NCI-H1694 (cell line): Measurements from ENCODE around the gene GPR39.
A peak's percentile ranks its signal among the peaks of the same experiment; 100 is the strongest.

Source experiments
- DNase-seq: peaks from one replicate; lab custom pipeline; 2025; lab: John Stamatoyannopoulos, UW

GPR39 gene

GRCh38 chr2:132443106-132443505 lies 26.5 kb downstream of the GPR39 start:
- DNase-seq = no peak

GRCh38 chr2:132446444-132446843 lies 29.8 kb downstream of the GPR39 start:
- no peak for DNase-seq

GRCh38 chr2:132448331-132448730 lies 31.7 kb downstream of the GPR39 start:
- DNase-seq = no peak

GRCh38 chr2:132448771-132449170 lies 32.2 kb downstream of the GPR39 start:
- peak; percentile 30 for DNase-seq

- no peak for DNase-seq
Observed at GRCh38 chr2:132449868-132450267, 33.3 kb downstream of the GPR39 start.

DNA sequence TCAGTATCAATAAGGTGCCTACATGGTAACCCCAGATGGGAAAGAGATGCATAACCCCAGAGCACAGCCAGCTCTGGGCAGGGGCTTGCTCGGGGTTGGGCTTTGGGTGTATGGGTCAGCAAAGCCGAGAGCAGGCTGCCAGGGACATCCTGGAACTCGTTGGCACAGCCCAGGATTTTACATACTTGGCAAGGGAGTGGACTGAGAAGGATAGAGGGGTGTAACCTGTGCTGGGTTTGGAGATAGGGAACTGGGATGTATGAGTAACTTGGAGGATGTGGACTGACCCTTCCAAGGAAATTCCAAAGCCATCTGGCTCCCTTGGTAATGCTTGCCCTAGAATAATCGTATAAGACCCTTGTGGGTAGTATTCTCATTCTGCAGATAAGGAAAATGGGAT lies 44.2 kb downstream of the GPR39 start:
- DNase-seq = no peak

- DNase-seq = no peak
Observed at GRCh38 chr2:132462236-132462635, 45.6 kb downstream of the GPR39 start.

- no peak for DNase-seq
Observed at GRCh38 chr2:132463719-132464118, 47.1 kb downstream of the GPR39 start.

DNA sequence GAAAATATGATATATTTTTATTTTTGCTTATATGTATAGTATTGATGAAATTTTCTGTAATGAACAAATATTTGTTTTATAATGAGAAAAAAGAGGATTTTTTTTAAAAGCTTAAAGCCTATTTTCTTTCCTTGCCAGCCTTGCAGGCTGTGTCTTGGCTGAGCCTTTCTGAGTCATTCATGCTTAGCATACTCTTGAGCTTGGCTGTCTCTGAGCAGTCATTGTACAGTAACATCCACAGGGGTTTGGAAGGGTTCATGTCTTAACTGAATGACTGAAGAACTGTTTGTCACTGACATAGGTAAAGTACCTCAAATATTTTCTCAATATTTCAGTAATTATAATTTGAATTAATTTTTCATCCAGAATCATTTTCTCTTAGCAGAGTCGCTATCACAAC lies 49.3 kb downstream of the GPR39 start:
- no peak for DNase-seq

DNA sequence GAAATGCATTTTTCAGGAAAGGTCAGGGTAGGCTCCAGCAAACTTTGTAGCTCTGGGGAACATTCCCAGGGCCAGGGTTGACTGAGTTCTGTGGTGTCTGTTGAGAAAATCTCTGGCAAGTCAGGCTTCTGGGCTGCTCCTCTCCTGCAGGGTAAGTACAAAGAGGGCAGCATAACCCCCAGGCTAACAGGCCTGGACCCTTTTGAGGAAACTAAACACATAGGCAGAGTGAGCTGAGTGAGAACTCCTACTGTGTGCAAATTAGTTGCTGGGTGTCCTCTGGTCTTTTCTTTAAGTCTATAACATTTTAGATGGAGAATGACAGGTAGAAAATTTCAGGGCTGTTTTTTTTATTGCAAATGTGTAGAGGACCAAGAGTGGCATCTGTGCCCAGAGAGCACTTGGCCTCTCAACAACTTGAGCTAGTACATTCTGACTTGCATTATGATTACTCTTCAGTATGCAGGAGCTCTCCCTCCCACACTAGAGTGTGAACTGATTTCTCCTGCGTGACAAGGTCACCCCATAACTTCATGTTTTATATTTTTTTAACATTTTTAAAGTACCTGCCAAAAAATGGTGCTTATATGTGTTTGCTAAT lies 49.9 kb downstream of the GPR39 start:
- DNase-seq = no peak

DNA sequence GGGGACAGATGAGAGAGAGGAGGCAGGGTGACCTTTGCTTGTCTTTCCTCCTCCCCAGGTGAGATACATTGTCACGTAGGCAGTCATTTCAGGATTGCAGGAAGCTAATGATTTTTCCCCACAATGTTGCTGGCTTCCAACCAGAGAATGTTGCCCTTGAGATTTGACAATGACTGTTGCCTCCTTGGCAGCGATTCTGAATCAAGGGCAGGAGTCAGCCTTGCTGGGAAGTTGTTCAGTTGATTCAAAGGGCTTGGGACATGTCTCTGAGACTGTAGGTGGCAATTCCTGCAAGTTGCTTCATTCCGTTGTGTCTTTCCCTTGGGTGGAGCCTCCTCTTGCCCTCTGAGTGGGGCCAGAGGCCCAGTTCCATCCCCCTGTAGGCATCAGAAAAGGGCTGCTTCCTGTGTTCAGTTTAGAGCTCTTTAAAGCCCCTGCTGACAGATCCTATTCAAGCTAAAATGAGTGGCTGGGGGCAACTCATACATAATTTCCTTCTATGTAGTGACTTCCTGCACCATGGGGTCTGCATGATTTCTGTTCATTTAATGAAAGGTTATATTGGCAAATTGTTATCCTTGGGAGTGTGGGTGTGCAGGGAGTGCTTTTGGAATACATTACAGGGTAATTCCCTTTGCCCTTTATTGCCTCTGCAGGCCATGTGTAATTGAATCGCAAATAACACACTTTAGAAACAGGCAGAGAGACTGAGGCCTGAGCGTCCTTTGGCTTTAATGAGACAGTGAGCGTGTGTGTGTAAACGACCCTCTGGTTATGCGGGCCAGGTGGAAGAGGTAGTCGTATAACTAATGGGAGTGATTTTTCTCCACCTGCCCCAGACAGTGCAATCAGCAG lies 52.4 kb downstream of the GPR39 start:
- no peak for DNase-seq

DNA sequence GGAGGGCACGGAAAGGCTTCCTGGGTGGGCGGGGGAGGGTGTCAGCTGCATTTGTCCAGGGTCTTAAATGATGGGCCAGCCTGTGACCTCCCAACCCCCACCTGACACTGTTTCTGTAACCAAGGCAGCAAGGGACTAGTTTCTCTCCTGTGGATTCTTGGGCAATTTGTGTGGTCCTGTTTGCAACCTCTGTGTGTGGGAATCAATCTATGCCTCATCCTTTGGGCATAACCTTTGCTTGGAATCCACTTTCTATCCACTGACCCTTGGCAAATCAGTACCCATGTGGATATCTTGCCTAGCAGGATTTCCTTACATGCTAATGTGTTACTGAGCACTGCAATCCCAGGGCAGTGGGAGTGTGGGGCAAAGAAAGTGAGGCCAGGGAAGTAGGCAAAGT lies 54.1 kb downstream of the GPR39 start:
- no peak for DNase-seq

GRCh38 chr2:132473174-132473883 lies 56.7 kb downstream of the GPR39 start:
- peak; percentile 33 for DNase-seq

DNA sequence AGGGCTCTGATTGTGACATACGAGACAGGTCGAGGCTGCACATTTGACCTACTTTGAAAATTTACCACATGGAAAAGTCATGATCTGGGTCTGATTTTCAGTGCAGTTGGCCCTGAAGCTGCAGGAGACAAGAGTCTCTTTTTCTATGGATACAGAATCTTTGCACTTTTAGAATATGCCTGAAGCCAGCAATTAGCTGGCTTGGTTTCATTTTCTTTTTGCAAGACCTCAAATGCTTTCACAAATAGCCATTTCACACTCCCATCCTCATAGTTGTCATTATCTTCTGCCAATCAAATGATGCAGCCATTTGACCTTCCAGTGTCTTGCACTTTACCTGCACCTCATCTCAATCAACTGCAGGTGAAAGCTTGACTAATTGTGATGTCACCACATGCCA lies 59.0 kb downstream of the GPR39 start:
- no peak for DNase-seq

DNA sequence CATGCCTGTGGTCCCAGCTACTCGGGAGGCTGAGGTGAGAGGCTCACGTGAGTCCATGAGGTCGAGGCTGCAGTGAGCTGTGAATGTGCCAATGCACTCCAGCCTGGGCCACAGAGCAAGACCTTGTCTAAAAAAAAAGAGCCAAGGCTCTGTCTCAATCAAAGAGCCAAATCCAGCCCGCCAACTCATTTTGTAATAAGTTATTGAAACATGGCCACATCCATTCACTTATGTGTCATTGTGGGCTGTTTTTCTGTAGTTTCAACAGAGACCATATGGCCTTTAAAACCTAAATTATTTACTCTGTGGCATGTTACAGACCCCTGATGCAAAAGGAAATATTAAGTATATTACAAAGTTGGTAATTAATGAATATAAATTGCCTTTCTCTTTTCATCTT lies 60.8 kb downstream of the GPR39 start:
- no peak for DNase-seq

DNA sequence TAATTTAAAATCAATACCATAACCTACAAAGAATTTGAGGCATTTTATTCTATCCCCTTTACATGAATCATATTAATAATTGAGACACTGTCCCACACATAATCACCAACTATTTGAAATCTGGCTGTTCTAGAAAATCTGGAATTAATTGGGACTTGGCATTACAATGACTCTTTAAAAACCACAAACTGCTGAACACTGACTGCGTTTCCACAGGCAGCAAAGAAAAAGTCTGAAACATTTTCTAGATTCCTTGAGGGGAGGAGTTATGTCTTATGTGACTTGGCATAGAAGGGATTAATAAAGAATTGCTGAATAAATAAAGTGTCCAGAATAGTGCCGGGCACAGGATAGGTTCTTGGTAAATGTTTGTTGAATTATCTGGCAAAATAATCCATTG lies 61.4 kb downstream of the GPR39 start:
- no peak for DNase-seq

DNA sequence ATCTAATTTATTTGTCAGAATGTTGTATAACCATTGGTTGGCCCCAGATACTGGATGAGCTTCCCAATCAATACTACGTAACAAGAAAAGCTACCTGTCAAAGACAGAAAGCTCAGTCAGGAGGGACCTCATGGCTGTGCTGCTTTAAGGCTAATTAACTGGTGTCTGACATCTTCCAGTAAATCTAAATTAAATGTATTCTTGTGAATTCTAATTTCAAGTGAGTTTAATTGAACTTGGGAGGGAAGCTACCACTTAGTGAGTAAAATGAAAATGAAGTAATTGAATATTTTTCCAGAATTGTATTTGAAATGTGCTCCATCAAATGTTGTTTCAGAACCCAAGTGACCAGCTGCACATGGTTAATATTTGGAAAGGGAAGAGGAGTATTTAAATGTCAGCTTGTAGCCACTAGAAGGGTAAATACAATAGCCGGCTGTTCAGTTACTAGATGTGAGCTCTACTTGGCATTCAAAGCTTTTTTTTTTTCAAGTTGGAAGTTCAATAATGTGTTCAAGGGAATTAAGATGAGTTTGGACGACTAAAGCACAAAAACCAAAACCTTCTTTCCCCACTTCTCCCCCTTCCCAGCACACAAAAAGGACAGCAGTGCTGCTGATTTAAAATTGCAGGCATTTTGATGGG lies 62.0 kb downstream of the GPR39 start:
- DNase-seq = no peak

- no peak for DNase-seq
Observed at GRCh38 chr2:132479155-132479554, 62.5 kb downstream of the GPR39 start.

DNA sequence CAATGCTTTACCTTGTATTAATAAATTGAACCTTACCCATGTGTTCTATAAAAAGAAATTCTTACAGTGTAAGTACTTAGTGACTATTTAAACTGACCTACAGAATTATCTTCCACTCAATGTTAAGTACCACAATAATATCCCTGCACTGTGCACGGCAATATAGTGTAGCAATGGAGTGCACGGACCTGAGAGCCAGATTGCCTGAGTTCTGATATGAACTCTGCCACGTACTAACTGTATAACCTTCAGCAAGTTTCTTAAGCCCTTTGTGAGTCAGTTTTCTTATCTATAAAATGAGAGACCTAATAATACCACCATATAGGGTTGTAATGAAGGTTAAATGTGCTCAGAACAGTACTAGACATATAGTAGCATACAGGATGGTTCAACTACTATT lies 66.2 kb downstream of the GPR39 start:
- no peak for DNase-seq

DNA sequence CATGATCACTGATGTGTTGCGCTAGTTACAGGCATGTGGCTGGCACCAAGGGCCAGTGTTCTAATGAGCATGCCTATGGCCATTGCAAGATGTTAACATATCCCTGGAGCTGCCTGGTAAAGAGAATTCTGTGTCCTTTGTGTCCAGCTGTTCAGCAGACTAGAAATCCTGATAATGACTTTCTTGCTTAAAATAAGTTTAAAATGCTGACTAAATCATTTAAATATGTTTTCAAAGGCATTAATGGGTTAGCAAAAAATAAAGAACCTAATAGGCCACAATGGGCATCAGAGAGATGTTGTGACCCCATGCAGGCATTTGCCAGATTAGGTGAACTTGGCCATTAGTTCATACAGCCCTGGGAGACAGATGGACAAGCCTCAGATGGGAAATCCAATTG lies 67.5 kb downstream of the GPR39 start:
- no peak for DNase-seq

GRCh38 chr2:132488491-132488890 lies 71.9 kb downstream of the GPR39 start:
- DNase-seq = no peak

DNA sequence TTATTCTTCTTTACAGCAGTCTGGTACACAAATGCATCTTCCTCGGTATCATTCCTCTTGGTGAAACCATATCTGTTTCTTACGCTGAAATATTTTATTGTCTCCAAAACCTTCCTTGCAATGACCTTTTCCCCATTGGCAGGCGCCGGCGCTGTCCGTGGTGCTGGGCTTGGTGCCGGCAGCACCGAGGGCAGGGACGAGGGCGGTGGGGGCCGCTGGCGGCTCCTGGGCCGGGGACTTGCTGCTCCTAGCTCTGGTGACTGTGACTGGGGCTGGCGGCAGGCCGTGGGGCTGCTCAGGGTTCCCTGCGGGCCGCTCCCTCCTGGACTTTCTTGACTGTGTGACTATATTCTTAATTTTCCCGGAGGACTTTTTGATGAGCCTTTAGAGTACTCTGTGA lies 72.5 kb downstream of the GPR39 start:
- no peak for DNase-seq

- no peak for DNase-seq
Observed at GRCh38 chr2:132495881-132496280, 79.3 kb downstream of the GPR39 start.
